HG02884 (cell line): ENCODE data around the gene RB1.

Experiments
- ATAC-seq: cut with Tn5 transposase; IDR thresholded peaks from one replicate; pipeline ENCODE4 v1.9.1; 2021; ENCODE audit warnings: mild to moderate bottlenecking, moderate library complexity; ENCODE audit not compliant: unreplicated experiment

RB1 gene

DNA sequence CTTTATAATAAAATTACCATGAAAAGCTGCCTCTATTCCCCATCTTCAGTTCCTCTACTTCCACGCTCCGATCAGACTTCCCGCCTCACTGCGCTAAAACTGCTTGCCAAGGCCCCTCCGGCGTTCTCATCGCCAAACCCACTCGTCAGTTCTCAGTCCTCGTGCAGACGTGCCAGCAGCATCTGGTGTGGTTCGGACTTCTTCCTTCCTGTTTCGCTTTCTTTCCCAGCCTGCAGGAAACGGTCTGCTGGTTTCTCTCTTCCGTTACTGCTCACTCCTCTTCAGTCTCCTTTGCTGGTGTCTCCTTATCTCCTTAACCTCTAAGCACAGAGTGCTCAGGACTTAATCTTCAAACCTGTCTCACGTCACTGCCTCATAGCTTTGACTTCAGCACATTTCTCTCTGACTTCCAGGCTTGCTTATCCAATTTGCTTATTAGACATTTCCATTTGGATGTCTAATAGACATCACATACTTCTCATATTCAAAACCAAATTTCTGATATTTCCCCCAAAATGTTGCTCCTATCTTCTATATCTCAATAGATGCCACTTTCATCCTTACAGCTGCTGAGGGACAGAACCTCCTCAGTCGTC is 189.0 kb downstream of the RB1 start:
- peak; percentile 60 for ATAC-seq

GRCh38 chr13:48493066-48493765 is 189.7 kb downstream of the RB1 start:
- no peak for ATAC-seq

DNA sequence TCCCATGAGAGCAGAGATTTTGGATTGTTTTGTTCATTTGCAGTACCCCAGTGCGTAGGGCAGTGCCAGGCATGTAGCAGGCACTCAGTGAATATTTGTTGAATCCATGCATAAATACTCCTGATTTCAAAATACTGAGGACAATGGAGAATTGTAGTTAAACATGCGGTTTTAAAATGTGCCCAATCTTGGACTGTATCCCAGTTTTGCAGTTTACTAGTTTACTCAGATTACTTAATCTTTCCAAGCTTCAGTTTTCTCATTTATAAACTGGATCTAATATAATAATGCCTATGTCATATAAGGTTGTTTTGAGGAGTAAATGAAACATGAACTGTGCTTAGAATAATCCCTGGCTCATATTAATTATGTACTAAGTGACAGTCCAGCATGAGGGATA is 190.3 kb downstream of the RB1 start:
- ATAC-seq: no peak

DNA sequence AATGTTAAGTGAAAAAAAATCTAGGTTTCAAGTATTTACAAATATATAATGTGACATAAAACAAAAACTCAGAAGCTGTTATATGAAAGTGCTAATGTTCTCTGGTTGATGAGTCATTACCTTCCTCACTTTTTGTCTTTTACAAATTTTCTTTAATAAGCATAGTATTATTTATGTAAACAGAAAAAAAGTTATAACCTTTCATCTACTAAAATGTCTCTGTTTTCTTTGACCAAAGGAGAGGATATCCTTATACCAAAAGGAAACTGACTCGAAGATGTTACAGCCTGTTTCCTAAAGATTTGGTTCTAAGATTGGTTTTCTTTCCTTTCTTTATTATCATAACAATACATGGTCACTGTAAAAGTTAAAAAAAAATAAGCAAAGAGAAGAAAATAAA is 191.3 kb downstream of the RB1 start:
- no peak for ATAC-seq

GRCh38 chr13:48496271-48497161 is 193.0 kb downstream of the RB1 start:
- ATAC-seq: no peak

DNA sequence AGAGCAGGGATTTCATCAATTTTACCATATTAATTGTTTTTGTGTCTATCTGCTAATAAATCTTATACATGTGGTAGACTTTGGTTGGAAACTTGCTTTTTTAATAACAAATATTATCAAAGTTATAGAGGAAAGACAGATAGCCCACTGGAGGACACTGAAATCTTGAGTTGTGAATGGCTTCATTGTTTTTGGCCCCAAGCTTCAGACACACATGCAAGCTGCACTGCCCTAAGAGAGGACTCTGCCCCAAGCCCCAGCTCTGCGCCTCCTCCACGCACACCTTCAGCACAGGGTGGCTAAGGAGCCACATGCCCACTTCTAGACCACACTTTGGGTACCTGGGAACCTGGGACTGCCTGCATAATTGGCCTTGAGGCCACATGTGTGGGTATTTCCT is 194.1 kb downstream of the RB1 start:
- no peak for ATAC-seq

DNA sequence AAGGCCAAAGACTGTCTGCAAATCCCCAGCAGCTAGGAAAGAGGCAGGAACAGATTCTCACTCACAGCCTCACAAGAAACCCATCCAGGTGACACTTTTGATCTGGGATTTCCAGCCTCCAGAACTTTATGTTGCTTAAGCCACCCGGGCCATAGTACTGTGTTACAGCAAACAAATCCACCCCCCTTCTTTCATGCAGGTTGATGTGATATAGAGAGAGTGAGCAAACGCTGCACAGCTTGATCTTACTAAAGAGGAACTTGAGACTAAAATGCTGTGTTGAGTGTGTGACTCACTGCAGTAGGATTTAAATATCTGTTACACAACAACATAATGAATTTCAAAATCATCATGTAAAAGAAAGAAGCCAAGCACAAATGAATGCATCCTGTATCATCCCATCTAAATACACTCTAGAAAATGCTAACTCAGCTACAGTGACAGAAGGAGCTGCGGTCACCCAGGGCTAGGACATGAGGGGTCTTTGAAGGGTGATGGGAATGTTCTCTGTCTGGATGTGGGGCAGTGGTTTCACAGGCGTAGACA is 197.2 kb downstream of the RB1 start:
- ATAC-seq: peak; percentile 36

DNA sequence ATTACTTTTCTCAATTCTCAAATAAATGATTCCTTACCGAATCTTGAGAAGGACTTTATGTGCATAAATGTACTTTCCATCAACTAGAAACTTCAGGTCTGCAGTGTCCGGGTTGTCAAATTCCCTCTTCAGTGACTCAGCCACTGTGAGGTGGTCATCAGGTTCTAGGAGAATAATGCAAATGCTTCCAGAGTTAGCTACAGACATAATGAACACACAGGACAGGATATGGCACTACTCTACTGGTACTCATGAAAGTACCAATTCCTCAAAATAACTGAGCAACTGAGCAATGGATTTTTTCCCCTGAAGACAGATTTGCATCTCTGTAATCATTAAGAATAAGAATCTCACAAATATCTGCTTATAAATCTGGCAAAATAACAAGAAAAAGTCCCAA is 198.2 kb downstream of the RB1 start:
- ATAC-seq: no peak

GRCh38 chr13:48502601-48503319 is 199.2 kb downstream of the RB1 start:
- ATAC-seq: no peak

GRCh38 chr13:48504606-48505005 is 201.1 kb downstream of the RB1 start:
- ATAC-seq: no peak

DNA sequence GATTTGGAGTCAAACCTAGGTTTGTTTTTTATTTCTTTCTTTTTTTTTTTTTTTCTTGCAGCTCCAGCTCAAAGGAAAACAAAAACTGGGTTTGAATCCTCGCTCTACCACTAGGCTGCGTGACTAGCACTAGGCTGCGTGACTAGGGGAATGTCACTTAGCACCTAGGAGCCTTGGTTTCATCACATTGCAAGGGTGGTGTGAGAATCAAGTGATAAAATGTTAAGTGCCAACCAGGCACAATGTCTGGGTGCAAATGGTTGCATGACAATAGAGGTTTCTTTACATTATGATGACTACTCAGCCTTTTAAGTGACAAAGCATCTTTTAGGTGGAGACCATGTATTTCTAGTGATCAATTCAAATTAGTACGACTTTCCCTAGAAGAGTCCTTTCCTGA is 201.5 kb downstream of the RB1 start:
- no peak for ATAC-seq

DNA sequence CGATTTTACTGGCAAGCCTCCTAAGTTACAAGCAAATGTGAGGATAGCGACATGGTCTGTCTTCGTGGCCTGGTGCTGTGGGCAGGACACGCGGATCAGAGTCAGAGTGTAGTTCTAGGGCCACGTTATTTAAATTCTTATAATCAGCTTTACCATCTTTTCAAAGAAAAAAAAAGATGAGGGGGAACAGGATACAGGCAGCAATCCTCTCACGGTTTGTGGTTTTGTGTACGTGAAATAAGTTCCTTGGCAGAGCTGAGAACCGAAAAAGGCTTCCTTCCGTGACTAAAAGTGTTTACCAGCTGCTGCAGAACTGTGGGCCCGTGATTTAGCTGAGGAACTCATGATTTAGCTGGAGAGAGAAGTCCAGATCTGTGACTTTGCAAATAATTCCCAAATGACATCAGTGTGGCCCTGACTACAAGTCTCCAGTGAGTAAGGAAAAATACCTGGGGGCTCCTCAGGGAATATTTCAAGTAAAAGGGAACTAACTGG is 202.1 kb downstream of the RB1 start:
- ATAC-seq: peak; percentile 61

GRCh38 chr13:48506092-48506701 is 202.6 kb downstream of the RB1 start:
- ATAC-seq: no peak

GRCh38 chr13:48507021-48507420 is 203.5 kb downstream of the RB1 start:
- ATAC-seq: no peak

DNA sequence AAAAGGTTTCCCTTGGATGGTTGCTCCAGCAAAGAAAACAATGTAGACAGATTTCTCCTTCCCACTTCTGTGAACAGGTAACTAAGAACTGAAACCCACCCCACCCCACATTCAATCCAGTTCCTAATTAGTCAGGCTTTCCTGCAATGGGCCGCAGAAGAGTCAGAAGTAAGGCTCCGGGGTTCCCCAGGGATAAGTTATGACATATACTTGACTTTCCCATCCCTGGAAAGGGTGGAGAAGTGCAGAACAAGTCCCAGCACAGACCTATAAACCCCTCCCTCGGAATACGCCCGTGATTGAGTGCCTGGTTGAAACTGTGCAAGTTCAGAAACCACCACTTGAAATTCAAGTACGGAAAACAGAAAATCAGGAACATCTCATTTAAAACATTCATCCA is 204.5 kb downstream of the RB1 start:
- no peak for ATAC-seq

- ATAC-seq: no peak
Observed at GRCh38 chr13:48510698-48511097, 207.1 kb downstream of the RB1 start.

GRCh38 chr13:48511621-48512230 is 208.2 kb downstream of the RB1 start:
- no peak for ATAC-seq

DNA sequence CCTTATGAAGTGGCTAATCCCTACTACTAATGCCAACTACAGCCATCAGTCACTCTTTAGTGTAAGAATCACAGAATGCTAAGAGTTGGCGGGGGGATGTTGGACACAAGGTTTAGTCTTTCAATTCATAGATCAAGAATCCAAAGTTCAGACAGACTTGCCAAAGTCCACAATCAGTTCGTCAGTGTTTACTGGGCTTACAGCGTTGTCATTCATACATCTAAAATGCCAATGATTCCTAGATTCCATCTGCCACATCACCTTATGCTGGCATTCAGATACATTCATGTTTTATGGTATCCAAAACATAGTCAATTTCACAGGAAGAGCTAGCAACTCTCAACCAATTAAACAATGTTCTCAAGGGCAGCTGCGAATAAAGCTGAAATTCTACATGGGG is 211.2 kb downstream of the RB1 start:
- no peak for ATAC-seq

DNA sequence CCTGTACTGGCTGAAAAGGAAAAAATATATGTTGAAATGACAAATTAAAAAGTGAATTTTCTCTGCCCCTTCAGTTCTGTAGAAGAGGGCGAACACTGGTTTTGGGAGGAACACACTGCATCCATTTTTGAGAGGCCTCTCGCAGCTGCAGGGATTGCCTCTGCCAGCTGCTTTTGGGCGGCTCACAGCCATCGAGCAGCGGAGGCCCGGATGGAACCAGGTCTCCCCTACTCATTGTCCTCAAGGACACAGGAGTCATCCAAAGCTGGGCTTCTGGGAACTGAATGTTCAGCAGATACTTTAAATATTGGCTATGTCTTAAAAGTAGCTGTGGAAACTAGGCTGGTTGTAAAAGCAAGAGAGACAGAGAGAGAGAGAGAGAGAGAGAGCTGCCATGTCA is 212.2 kb downstream of the RB1 start:
- no peak for ATAC-seq

DNA sequence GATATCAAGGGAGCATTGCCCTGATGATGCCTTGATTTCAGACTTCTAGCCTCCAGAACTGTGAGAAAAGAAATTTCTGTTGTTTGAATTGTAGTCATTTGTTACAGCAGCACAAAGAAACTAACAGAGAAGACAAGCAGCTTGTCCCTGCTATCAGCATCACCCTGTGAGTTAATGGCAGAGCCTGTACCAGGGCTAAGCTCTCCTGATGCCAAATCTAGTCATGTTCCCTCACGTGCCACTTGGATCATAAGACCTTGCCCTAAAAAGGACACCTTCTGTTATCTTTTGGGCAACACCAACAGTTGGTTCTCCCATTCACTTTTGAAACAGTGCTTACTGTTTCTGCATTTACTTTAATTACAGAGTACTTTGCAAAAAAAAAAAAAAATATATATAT is 214.5 kb downstream of the RB1 start:
- ATAC-seq: no peak
